Measurements from ENCODE around the gene KIAA0232. TPM values are rescaled to one million over a fixed set of nuclear protein-coding genes. Genes with fewer than 3 reads are reported as not detected.

KIAA0232 gene
- total RNA-seq, 4 donors from 2014 or later = 34.6 to 54.0 (median 47.8) TPM

DNA sequence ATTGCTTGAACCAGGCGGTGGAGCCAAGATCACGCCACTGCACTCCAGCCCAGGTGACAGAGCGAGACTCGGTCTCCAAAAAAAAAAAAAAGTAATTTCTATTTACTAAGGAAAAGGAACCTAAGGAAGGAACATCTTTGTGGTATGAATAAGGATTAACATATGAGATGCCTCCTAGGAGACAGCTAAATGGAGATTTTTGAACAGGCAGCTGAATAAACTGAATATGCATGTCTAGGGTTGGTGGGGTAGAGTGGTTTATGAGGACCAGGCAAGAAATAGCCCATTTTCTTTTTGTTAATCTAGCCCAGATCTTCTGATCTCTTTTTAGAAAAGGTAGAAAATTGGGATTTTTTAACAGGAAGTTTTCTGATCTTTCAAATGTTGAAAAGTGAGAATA, 67.2 kb downstream of the KIAA0232 start:
- DNase-seq (ENCODE audit: extremely low spot score) = no peak
- TF ChIP-seq POLR2A (IDR thresholded peaks at IDR 0.05; ENCODE audit: low read depth) (no peak), EP300 (IDR thresholded peaks at IDR 0.05) (no peak), POLR2AphosphoS5 (IDR thresholded peaks at IDR 0.05) (no peak)
- TF ChIP-seq, protein P1, sequence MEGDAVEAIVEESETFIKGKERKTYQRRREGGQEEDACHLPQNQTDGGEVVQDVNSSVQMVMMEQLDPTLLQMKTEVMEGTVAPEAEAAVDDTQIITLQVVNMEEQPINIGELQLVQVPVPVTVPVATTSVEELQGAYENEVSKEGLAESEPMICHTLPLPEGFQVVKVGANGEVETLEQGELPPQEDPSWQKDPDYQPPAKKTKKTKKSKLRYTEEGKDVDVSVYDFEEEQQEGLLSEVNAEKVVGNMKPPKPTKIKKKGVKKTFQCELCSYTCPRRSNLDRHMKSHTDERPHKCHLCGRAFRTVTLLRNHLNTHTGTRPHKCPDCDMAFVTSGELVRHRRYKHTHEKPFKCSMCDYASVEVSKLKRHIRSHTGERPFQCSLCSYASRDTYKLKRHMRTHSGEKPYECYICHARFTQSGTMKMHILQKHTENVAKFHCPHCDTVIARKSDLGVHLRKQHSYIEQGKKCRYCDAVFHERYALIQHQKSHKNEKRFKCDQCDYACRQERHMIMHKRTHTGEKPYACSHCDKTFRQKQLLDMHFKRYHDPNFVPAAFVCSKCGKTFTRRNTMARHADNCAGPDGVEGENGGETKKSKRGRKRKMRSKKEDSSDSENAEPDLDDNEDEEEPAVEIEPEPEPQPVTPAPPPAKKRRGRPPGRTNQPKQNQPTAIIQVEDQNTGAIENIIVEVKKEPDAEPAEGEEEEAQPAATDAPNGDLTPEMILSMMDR (IDR thresholded peaks at IDR 0.05) = no peak

DNA sequence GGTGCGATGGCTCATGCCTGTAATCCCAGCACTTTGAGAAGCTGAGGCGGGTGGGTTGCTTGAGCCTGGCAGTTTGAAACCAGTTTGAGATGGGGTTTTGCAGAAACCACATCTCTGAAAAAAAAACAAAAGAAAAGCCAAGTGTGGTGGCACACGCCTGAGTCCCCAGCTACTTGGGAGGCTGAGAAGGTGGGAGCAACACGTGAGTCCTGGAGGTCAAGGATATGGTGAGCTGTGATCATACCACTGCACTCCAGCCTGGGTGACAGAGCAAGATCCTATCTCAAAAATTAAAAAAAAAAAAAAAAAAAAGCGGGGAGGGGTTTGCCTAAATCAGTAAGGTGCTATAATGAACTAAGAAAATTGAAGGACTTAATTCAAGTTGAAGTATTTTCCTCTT, 68.9 kb downstream of the KIAA0232 start:
- intact Hi-C loops (cut with DNase I) = no loop called here
- H3K4me1 ChIP-seq = peaks cover 6 to 48% (median 37%) of the 10 kb centered on the region in 4 donors
- peaks cover 0 to 9% (median 0%) of the 10 kb centered on the region in 4 donors for H3K9me3 ChIP-seq
- no peak for DNase-seq (ENCODE audit: extremely low spot score)
- no peak overlapping the region for H3K27ac ChIP-seq (replicated peaks in 1 of 4)
- TF ChIP-seq, protein P1 (IDR thresholded peaks at IDR 0.05) = no peak
- TF ChIP-seq POLR2A (IDR thresholded peaks at IDR 0.05; ENCODE audit: low read depth) (no peak), POLR2AphosphoS5 (IDR thresholded peaks at IDR 0.05) (no peak), EP300 (IDR thresholded peaks at IDR 0.05) (no peak)
- no peaks in the 10 kb centered on the region for H3K27me3 ChIP-seq
- no peak overlapping the region for H3K4me3 ChIP-seq
- 86% methylated on average over 5 of the region's 5 CpGs for WGBS
- H3K36me3 ChIP-seq = peaks cover 0 to 29% (median 12%) of the 10 kb centered on the region in 4 donors

More for the DNA sequence above, 67.2 kb downstream of the KIAA0232 start:
- no peaks in the 10 kb centered on the region for H3K27me3 ChIP-seq
- H3K4me3 ChIP-seq = no peak overlapping the region
- intact Hi-C loops (cut with DNase I) = no loop called here
- 93% methylated on average over 4 of the region's 4 CpGs for WGBS
- no peak overlapping the region for H3K27ac ChIP-seq (replicated peaks in 1 of 4)
- peaks cover 0 to 36% (median 18%) of the 10 kb centered on the region in 4 donors for H3K36me3 ChIP-seq
- peaks cover 0 to 9% (median 0%) of the 10 kb centered on the region in 4 donors for H3K9me3 ChIP-seq
- peaks cover 12 to 35% (median 22%) of the 10 kb centered on the region in 4 donors for H3K4me1 ChIP-seq

GRCh38 chr4:6851962-6852361, 69.4 kb downstream of the KIAA0232 start:
- 72% methylated on average over 2 of the region's 2 CpGs for WGBS
- intact Hi-C loops (cut with DNase I) = no loop called here

GRCh38 chr4:6852582-6852981, 70.1 kb downstream of the KIAA0232 start:
- H3K27me3 ChIP-seq = no peaks in the 10 kb centered on the region
- H3K27ac ChIP-seq (replicated peaks in 1 of 4) = no peak overlapping the region
- no peak overlapping the region for H3K4me3 ChIP-seq
- 0% methylated on average over 1 of the region's 1 CpG for WGBS
- H3K36me3 ChIP-seq = peaks cover 0 to 29% (median 15%) of the 10 kb centered on the region in 4 donors
- peaks cover 0 to 9% (median 0%) of the 10 kb centered on the region in 4 donors for H3K9me3 ChIP-seq
- intact Hi-C loops (cut with DNase I) = no loop called here
- no peak for TF ChIP-seq EP300 (IDR thresholded peaks at IDR 0.05)
- TF ChIP-seq, protein P1 (IDR thresholded peaks at IDR 0.05) = no peak
- TF ChIP-seq POLR2A (IDR thresholded peaks at IDR 0.05; ENCODE audit: low read depth) = no peak
- no peak for TF ChIP-seq POLR2AphosphoS5 (IDR thresholded peaks at IDR 0.05)
- DNase-seq (ENCODE audit: extremely low spot score) = no peak
- H3K4me1 ChIP-seq = peaks cover 4 to 50% (median 38%) of the 10 kb centered on the region in 4 donors

More at GRCh38 chr4:6851962-6852361, 69.4 kb downstream of the KIAA0232 start:
- Histone ChIP-seq H3K27me3 (no peaks in the 10 kb centered on the region), H3K9me3 (peaks cover 0 to 9% (median 0%) of the 10 kb centered on the region in 4 donors), H3K4me3 (no peak overlapping the region), H3K4me1 (peaks cover 4 to 50% (median 38%) of the 10 kb centered on the region in 4 donors), H3K36me3 (peaks cover 0 to 29% (median 12%) of the 10 kb centered on the region in 4 donors), H3K27ac (replicated peaks in 1 of 4) (no peak overlapping the region)
- DNase-seq (ENCODE audit: extremely low spot score) = no peak
- TF ChIP-seq POLR2A (IDR thresholded peaks at IDR 0.05; ENCODE audit: low read depth) (no peak), EP300 (IDR thresholded peaks at IDR 0.05) (no peak), POLR2AphosphoS5 (IDR thresholded peaks at IDR 0.05) (no peak)
- TF ChIP-seq, protein P1 (IDR thresholded peaks at IDR 0.05) = no peak

All from esophagus muscularis mucosa (tissue), 4 donors.